Omental fat pad (tissue), 4 donors: ENCODE results near the gene NDUFS3. TPM values are rescaled to one million over a fixed set of nuclear protein-coding genes. Genes with fewer than 3 reads are reported as not detected.
A peak's percentile ranks its signal among the peaks of the same experiment; 100 is the strongest.

Experiments
- ATAC-seq: fragments of 150-250 bp; one replicate; pipeline ENCODE4 v1.9.1; 2016; ENCODE audit warnings: mild to moderate bottlenecking, moderate library complexity; ENCODE audit not compliant: low FRiP score
- DNase-seq: peaks from one replicate; pipeline ENCODE4 v3.0.0-alpha.2; 2019; ENCODE audit warnings: low spot score
- CTCF ChIP-seq, 3 donors: fragments of 450-650 bp; IDR thresholded peaks; one replicate each; pipeline ENCODE4 v1.5.1; 2016 to 2017; ENCODE audit warnings: antibody characterized with exemption in 3 of 3, mild to moderate bottlenecking in 3 of 3, moderate library complexity in 2 of 3
- total RNA-seq, 4 donors: library from RNA; depleted of rRNA; stranded (reverse); fragments of >200 nt; gene quantifications; one replicate each; pipeline ENCODE4 v1.1.0, GENCODE V29; 2016

The NDUFS3 gene
- total RNA-seq, 4 donors from 2014 or later = 46.4 to 51.9 (median 48.6) TPM

- DNase-seq (no peak), ATAC-seq (no peak)
- no peak for TF ChIP-seq CTCF (IDR thresholded peaks at IDR 0.05)
Measured at GRCh38 chr11:47586098-47586855, 7.4 kb downstream of the NDUFS3 start, which contains the start of gene FAM180B. FAM180B (plus strand) TSS chr11:47586678; CDS start chr11:47586769, 91 bp downstream.

DNA sequence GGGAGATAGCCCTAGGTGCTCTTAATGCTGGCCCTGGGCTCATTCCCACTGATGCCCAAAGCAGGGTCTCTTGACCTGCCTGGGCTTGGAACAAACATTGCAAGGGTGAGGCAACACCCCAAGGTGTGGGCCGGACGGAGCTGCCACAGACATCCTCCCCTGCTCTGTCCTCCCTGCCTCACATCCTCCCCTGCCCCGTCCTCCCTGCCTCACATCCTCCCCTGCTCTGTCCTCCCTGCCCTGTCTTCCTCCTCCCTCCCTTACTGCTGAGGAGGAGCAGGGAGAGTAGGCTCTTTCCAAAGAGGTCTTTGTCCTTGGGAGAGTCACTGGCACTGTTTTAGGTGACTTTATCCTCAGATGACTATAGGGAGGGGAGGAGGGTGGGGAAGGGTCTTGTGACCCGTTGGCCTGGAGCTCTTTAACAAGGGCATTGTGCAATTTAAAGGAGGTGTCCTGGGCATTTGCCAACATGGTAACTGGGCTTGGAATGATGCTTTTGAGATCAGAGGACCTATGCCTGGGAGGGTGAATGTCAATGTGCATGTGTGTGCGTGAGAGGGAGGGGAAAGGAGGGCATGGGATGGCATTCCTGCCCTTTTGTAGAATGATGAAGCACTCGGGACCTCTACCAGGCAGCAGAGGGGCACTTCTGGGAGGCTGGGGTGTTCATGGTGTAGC is 8.3 kb downstream of the NDUFS3 start:
- no peak for ATAC-seq
- no peak for DNase-seq
- no peak for TF ChIP-seq CTCF (IDR thresholded peaks at IDR 0.05)

DNA sequence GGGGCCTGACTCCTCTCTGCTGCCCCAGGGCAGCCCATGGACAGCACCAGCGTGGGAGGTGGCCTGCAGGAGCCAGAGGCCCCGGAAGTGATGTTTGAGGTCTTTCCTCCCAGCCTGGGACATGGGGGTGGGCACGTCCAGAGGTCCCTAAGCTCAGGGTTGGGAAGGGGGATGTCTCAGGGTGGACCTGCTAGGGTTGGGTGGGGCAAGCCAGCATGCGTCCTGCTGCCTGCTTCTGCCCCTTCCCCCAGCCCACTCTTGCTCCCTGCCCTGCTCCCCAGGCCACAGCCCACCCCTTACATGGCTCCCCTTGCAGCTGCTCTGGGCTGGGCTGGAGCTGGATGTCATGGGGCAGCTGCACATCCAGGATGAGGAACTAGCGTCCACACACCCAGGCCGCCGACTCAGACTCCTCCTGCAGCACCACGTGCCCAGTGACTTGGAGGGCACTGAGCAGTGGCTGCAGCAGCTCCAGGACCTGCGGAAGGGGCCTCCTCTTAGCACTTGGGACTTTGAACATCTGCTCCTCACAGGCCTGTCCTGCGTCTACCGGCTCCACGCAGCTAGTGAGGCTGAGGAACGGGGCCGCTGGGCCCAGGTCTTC is 9.0 kb downstream of the NDUFS3 start:
- no peak for TF ChIP-seq CTCF (IDR thresholded peaks at IDR 0.05)
- no peak for DNase-seq
- ATAC-seq = no peak

DNA sequence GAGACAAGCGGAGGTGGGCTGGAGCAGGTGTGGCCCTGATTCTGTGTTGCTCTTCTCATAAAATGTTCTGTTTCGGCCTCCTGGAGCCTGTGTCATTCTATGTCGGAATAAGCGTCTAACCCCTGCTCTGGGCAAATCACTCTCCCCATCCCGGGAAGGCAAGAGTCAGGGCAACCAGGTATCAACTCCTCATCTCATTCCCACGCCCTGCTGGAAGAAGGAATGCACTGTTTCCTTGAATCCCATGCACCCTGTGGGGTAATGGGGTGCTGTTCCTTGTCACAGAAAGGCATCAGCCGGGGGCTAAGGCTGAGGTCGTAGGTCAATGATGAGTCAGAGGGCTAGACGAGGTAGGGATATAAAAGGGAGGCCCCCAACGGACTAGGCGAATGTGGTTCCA is 10.2 kb downstream of the NDUFS3 start:
- TF ChIP-seq CTCF (IDR thresholded peaks at IDR 0.05) = no peak
- DNase-seq (no peak), ATAC-seq (no peak)

DNA sequence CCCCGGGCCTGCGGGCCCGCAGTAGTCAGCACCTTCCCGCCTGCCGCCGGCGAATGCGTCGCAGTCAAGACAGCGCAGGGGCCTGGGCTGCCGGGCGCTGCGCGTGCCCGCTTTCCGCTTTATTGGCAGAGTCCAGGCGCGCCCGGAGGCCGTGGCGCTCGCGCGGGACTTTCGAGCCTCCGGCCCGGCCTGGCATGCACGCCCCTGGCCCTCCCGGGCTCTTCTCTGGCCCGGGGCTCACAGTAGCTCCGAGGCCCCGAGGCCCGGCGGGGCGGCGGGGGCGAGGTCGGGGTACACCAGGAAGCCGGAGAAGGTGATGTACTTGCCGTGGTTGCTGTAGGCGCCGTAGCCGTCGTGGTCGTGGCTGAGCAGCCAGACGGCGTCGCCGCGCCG is 10.7 kb downstream of the NDUFS3 start:
- no peak for DNase-seq
- TF ChIP-seq CTCF (IDR thresholded peaks at IDR 0.05) = no peak
- ATAC-seq = peak; percentile 16

- DNase-seq = no peak
- no peak for TF ChIP-seq CTCF (IDR thresholded peaks at IDR 0.05)
- peak; percentile 46 for ATAC-seq
Measured at GRCh38 chr11:47589977-47590861, 11.3 kb downstream of the NDUFS3 start.
